HG03469 (cell line): ENCODE measurements around the gene ACTC1.
"Not testable (repeated sequence)": the region's sequence is repeated elsewhere in the genome, so short reads cannot be mapped to it uniquely, and the experiment has no call there.

Experiments
- ATAC-seq: cut with Tn5 transposase; IDR thresholded peaks from one replicate; pipeline ENCODE4 v1.9.1; 2021; ENCODE audit warnings: mild to moderate bottlenecking, moderate library complexity, moderate number of reproducible peaks; ENCODE audit not compliant: unreplicated experiment

The ACTC1 gene

GRCh38 chr15:34795267-34796081 is at the start of gene ACTC1:
Gene ACTC1 (minus strand): TSS chr15:34795549. CDS start chr15:34794808, 741 bp downstream.
- no peak for ATAC-seq

- no peak for ATAC-seq
Observed at GRCh38 chr15:34841262-34841725, 45.9 kb upstream of the ACTC1 start.

GRCh38 chr15:34838282-34838681 is 42.9 kb upstream of the ACTC1 start:
- no peak for ATAC-seq

- no peak for ATAC-seq
Observed at GRCh38 chr15:34837246-34838016, 42.1 kb upstream of the ACTC1 start.

- ATAC-seq: no peak
Observed at GRCh38 chr15:34828145-34828911, 33.0 kb upstream of the ACTC1 start.

GRCh38 chr15:34821831-34822230 is 26.5 kb upstream of the ACTC1 start:
- ATAC-seq: no peak

- ATAC-seq: no peak
Observed at GRCh38 chr15:34820110-34820509, 24.8 kb upstream of the ACTC1 start.

- ATAC-seq: no peak
Observed at GRCh38 chr15:34818526-34818925, 23.2 kb upstream of the ACTC1 start.

GRCh38 chr15:34815836-34816235 is 20.5 kb upstream of the ACTC1 start:
- no peak for ATAC-seq

GRCh38 chr15:34813446-34814190 is 18.3 kb upstream of the ACTC1 start:
- ATAC-seq: no peak

- not testable (repeated sequence) for ATAC-seq
Observed at GRCh38 chr15:34812868-34813365, 17.6 kb upstream of the ACTC1 start.

- no peak for ATAC-seq
Observed at GRCh38 chr15:34812369-34812768, 17.0 kb upstream of the ACTC1 start.

GRCh38 chr15:34810443-34811129 is 15.2 kb upstream of the ACTC1 start:
- ATAC-seq: no peak

- no peak for ATAC-seq
Observed at GRCh38 chr15:34809186-34809585, 13.8 kb upstream of the ACTC1 start.

- no peak for ATAC-seq
Observed at GRCh38 chr15:34808016-34808415, 12.7 kb upstream of the ACTC1 start.

- not testable (repeated sequence) for ATAC-seq
Observed at GRCh38 chr15:34807241-34807640, 11.9 kb upstream of the ACTC1 start.

GRCh38 chr15:34804776-34805175 is 9.4 kb upstream of the ACTC1 start:
- no peak for ATAC-seq

GRCh38 chr15:34804113-34804512 is 8.8 kb upstream of the ACTC1 start:
- no peak for ATAC-seq
